CD4-positive, alpha-beta T cell treated with Interferon gamma for 1 hour (primary cell): ENCODE results near the gene HOXA9.
A peak's percentile ranks its signal among the peaks of the same experiment; 100 is the strongest.

Experiments
- DNase-seq: peaks from one replicate; pipeline ENCODE4 v3.0.0-alpha.2; 2020

HOXA9 gene

GRCh38 chr7:27151931-27152815 lies 13.2 kb downstream of the HOXA9 start, which contains the start of gene HOXA3:
Gene HOXA3, minus strand, starts transcription at chr7:27152583. Its CDS starts 41,943 bp downstream, at chr7:27110640.
- no peak for DNase-seq

GRCh38 chr7:27151341-27151930 lies 13.9 kb downstream of the HOXA9 start:
- DNase-seq, result no peak

GRCh38 chr7:27150568-27151340 lies 14.6 kb downstream of the HOXA9 start:
- peak; percentile 54 for DNase-seq

- no peak for DNase-seq
Observed at GRCh38 chr7:27149842-27150567, 15.3 kb downstream of the HOXA9 start.

- DNase-seq, result no peak
Observed at GRCh38 chr7:27148756-27149641, 16.3 kb downstream of the HOXA9 start.

GRCh38 chr7:27148031-27148755 lies 17.1 kb downstream of the HOXA9 start:
- DNase-seq, result no peak

- DNase-seq, result no peak
Observed at GRCh38 chr7:27147199-27148030, 17.9 kb downstream of the HOXA9 start, which contains the start of gene HOXA6. Gene HOXA6, minus strand, starts transcription at chr7:27147774. Its CDS starts 25 bp downstream, at chr7:27147749.

- no peak for DNase-seq
Observed at GRCh38 chr7:27146491-27147198, 18.7 kb downstream of the HOXA9 start.

- DNase-seq, result no peak
Observed at GRCh38 chr7:27145914-27146412, 19.4 kb downstream of the HOXA9 start.

GRCh38 chr7:27145165-27145913 lies 20.0 kb downstream of the HOXA9 start:
- no peak for DNase-seq

GRCh38 chr7:27144781-27145164 lies 20.6 kb downstream of the HOXA9 start:
- no peak for DNase-seq

GRCh38 chr7:27143950-27144780 lies 21.2 kb downstream of the HOXA9 start:
- DNase-seq, result no peak

GRCh38 chr7:27143023-27143949 lies 22.1 kb downstream of the HOXA9 start, which contains the start of gene HOXA5:
Gene HOXA5, minus strand, starts transcription at chr7:27143681. Its CDS starts 74 bp downstream, at chr7:27143607.
- DNase-seq, result peak; percentile 51

- DNase-seq, result no peak
Observed at GRCh38 chr7:27142580-27143022, 22.7 kb downstream of the HOXA9 start.

- DNase-seq, result no peak
Observed at GRCh38 chr7:27141923-27142579, 23.3 kb downstream of the HOXA9 start.
